Right kidney (tissue), 1 donor: ENCODE measurements around the gene ITM2B.

Experiments used
- DNase-seq: peaks from one replicate; pipeline ENCODE4 v3.0.0-alpha.2; 2016

ITM2B gene

DNA sequence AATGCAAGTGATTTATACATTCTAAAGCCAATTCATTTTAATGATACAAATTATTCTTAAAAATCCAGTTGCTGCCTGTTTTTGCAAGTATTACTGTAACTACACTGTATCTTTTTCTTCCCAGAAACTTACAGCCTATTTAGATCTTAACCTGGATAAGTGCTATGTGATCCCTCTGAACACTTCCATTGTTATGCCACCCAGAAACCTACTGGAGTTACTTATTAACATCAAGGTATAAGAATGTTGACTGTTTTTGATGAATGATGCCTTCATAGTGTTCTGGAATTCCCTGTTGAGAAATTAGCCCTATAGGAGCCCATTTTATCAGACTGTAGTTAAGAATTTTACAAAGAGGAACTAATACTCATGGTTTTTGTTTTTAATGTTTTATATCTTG lies 25.0 kb downstream of the ITM2B start:
- DNase-seq, result no peak

DNA sequence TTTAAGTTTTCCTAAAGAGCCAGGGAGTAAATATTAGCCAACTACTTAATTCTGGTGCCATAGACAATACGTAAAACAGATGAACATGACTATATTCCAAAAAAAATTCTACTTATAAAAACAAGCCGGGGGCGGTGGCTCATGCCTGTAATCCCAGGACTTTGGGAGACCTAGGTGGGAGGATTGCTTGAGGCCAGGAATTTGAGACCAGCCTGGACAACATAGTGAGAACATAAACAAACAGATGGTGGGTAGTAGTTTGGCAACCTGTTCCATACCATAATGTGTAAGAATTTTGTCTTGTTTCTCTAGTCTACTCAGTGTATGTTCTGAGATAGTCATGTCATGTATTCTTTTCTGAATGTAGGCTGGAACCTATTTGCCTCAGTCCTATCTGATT lies 25.4 kb downstream of the ITM2B start:
- no peak for DNase-seq

DNA sequence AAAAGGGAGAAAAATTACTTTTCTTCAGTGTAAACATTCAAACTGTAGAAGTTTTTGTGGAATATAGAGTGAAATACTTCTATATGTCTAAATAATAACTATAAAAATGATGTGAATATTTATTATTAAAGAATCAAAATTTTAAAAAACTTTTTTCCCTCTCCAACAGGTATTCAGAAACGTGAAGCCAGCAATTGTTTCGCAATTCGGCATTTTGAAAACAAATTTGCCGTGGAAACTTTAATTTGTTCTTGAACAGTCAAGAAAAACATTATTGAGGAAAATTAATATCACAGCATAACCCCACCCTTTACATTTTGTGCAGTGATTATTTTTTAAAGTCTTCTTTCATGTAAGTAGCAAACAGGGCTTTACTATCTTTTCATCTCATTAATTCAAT lies 28.0 kb downstream of the ITM2B start:
- DNase-seq, result no peak

DNA sequence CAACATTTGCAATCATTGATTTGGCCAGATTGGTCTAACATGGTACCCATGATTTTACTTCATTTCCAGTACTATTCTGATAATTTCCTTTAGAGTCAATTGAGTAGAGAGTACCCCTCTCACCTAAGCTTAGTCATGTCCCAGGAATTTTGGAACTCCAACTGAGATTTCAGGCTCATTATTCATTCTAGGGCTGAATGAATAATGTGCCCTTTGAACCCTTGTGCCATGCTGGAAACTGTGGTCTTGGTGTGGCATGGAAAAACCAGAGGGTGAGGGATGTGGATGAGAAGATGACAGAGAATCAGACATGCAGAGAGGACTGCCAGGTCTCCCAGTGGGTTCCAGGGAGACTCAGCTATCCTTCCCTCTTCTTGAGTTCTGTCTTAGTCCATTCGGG lies 30.2 kb downstream of the ITM2B start:
- DNase-seq, result no peak

DNA sequence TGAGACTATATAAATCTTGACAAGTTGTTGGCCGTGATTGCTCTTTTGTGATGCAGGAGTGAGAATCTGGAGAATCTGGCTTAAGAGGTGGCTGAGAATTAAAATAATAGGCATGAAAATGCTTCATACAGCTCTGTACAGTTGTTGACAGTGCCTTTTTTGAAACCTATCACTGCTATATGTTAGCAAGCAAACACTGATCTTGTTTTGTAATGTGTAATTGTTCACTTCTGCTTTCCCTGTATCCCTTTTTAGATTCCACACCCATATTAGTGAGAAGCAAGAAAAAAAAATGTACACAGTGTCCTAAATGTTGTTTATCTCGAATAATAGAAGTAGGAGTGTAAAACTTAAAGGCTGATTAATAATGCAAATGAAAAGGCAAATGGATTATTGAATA lies 31.1 kb downstream of the ITM2B start:
- DNase-seq, result no peak

DNA sequence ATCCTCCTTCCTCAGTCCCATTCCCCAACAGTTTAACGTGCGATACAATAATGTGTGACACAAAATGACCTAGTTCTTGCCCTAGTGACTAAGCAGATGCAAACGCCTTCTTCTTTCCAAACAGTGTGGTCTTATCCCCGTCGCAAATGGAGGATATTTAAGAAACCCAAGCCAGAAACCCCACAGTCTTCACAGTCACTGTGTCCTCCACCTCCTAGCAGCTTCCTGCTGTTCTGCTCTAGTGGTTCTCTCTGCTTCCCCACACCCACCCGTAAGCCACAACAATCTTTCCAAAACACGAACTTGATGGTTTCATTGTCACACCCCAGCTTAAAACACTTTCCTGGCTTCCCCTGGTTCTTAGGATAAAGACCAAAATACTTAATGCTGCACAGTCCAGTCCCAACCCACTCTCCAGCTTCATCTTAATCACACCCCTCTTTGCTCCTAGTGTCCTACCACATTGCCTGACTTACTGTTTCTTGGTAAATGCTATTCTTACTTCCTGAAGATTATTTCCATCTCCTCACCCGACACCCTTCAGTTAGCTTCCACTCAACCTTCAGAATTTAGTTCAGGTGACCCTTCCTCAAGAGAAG lies 32.3 kb downstream of the ITM2B start:
- DNase-seq, result no peak

DNA sequence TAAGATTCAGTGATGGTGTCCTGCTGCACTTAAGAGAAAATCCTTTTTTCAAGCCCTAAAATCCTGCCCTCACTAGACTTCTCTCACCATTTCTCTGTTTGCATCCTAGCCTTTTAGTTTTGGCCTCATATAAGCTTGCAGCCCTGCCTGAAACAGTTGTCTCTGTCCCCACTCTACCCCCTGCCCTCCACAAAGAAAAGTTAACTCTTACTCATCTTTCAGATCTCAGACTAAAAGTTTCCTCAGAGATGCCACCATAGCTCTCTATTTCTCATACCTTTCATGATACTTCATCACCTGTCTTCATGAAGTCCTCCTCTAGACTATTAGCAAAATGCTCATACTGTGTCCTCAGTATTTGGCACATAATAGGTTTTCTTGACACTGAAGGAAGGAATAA lies 33.1 kb downstream of the ITM2B start:
- no peak for DNase-seq

DNA sequence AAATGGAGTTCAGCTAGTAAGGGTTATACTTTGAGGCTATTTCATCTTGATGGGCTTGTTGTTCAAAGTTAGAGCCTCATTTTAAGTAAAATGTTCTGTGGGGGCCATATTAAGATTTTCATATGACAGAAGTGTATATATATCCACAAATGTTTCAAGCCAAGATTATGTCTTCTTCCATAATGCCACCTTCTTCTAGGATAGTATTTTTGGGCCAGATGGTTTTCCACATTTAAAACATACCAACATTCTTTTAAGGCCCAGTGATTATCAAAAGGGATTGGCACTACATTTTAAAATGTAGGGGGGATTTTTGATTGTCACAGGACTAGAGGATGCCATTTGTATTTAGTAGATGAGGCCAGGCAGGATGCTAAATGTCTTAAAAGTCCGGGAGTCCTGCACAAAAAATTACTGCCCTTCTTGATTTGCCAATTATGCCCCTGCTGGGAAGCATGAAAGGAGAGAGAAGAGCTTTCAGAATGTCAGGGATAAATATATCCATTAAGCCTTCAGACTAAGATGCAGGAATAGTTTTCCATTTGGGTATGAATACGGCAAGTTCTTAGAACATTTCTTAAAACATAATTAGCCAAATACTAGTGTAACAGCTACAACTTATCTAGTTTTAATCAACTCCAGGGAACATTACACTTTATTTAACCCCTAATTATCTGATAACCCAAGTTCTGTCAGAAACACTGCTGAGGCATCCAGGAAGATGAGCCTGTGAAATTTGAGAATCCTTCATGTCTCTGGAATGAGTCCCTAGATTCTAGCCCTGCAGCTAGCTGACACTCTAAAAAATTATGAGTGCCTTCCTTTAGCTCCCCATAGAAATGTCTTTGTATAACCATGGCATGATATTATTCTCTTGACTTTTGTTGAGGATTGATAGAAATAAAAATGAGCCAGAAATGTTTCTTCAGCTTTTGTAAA lies 34.0 kb downstream of the ITM2B start:
- DNase-seq, result no peak

DNA sequence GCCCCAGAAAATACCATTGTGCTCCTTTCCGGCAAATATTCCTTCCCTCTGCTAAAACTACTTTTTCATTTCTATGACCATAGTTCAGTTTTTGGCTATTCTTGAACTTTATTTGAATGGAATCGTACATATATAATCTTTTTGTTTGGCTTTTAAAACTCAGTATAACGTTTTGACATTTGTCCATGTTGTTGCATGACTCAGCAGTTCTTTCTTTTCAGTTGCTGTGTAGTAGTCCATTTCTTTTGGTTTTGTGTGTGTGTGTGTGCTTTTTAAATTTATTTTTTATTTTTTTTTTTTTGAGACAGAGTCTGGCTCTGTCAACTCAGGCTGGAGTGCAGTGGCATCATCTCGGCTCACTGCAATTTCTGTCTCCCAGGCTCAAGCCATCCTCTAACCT lies 35.0 kb downstream of the ITM2B start:
- no peak for DNase-seq

DNA sequence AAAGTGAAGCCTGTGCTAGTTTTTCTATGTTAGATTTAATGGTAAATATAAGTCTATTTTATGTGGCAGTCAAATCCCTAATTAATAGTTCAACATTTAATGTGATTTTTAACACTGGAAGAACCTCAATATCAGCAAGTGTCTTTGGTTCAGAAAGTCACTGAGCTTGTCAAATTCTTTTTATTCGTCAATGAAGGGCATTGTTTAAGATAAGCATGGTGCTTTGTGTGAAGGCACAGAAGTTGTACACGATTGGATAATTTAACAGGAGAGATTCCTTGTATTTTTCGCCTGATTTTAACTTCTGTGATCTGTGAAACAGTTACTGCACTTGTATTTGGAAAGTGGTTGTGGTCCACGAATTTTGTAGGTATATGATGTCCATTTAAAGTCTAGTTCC lies 40.3 kb downstream of the ITM2B start:
- DNase-seq, result no peak

DNA sequence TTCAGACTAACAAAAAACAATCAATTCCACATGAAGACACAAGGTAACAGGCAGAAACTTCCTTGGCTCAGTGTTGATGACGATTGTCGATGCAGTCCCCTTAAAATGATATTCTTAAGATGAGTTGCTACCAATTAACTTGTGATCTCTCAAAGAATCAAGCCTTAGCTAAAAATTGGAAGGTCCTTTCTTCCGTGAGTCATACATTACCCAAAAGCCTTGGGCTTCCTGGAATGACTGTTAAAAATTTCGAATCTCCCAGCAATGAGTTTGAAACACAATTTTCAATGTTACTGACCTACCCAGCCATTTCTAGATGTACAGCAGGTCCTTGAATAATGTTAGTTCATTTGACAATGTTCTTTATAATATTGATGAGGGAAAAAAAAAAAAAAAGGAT lies 42.5 kb downstream of the ITM2B start:
- DNase-seq, result no peak

DNA sequence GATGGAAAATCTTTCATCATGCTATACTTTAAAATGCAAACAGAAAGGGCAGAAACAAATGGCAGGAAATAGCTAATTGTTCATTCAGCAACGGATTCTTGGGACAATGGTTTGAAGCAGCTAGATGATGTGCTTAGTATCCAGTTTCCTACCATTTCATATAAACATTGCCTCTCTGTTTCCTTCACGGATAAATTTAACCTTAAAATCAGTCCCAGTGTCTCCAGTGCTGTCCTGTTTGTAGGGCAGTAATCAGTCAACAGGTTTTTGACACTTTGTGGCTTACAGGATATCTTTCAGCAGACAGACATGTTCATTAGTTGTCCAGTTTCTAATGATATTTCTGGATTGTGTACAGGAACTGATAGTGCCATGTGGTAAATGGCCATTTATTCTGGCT lies 45.8 kb downstream of the ITM2B start:
- no peak for DNase-seq

DNA sequence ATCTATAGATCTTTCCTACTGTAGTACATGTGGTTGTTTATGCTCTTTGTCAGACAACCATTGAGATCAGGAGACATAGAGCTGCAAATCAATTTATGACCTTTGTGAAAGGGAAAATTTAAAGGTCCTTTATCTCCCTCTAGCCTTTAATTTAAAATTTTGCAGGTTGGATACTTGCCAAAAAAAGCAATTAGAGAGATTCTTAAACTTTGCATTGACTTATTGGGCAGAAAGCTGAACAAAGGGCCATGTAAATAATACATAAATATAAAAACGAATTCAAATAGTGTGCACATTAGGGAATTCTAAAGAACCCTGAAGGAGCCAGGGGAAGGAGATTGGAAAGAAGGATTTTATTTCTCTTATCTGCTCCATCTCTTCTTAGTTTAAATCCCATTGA lies 48.5 kb downstream of the ITM2B start:
- DNase-seq, result no peak

DNA sequence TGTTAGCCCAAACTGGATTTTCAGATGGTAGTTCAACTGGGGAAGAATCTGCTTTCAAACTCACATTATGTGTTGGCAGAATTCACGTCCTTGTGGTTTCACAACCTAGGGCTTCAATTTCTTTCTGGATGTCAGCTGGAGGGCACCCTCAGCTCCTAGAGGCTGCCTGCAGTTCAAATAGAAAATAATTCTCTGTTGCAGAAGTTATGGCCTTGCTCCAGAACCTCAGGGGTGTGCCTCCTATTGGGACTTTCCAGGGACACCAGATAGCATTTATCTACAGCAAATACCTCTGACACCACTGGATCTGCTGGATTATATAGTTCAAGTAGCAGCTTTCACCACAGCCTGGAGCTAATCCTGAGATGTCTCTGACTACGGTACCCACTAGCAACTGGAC lies 58.7 kb downstream of the ITM2B start:
- DNase-seq, result no peak

DNA sequence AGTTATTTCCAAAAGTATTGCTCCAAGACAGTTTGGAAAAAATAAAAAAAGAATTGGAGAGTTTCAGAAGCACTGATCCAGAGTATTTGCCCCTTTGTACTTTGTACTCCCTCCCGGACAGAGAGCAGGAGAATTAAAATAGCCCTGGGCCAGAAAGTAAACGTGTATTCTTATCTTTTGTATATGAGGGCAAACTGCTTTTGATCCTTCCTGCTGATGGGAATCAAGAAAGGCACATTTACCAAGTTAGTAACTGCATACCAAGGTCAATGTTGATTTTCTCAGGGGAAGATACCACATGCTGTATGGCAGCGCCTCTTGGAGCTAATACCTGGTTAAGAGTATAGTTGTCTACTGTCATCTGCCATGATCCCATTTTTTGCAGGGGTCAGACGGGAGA lies 59.6 kb downstream of the ITM2B start:
- no peak for DNase-seq

DNA sequence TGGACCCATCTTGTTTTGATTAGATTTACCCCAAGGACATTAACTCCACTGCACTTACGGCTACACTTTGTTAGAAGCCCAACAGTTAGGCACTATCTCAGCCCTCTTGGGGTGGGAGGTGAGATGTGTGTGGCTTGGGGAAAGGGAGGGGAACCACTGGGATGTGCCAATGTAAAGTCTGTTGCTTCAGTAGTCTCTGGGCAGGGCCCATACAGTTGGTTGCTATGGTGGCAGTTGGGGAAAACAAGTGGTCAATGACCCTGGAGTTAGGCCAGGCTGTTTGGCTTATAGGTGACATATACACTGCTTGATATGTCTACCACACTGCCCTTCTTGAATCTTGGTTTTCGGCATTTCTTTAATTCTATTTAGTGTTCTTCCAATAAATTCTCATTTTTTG lies 61.6 kb downstream of the ITM2B start:
- no peak for DNase-seq

DNA sequence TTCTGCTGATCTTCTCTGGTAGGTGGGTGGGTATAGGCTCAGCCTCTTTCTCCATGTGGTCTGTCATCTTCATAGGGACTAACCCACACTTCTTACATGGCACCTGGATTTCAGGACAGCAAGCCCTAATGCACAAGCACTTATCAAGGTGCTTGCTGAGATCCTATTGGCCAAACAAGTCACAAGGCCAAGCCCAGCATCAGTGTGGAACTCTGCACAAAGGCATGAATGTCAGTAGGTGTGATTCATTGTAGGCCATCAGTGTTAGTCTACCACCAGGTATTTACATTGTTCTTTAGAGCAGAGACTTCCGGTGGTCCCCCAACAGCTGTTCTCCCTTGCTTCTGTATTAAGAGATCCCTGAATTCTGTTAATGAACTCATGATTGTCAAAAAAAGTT lies 62.3 kb downstream of the ITM2B start:
- no peak for DNase-seq

DNA sequence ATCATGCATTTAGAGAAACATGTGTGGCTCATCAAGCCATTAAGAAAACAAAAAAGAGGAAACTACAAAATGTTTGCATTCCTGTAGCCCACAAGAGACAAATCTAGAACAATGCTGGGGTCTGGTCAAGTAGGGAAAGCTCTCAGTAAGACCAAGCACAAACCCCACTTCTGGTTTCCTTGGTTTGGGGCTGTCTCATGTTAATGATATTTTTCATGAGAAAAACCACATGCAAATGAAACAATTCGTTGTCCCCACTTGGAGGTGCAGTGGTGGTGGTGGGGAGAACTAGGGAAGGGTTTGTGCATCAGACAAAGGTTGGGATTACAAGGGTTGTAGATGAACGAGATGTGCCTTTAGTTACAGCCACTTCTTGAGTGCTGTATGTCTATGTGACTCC lies 63.5 kb downstream of the ITM2B start:
- DNase-seq, result no peak

DNA sequence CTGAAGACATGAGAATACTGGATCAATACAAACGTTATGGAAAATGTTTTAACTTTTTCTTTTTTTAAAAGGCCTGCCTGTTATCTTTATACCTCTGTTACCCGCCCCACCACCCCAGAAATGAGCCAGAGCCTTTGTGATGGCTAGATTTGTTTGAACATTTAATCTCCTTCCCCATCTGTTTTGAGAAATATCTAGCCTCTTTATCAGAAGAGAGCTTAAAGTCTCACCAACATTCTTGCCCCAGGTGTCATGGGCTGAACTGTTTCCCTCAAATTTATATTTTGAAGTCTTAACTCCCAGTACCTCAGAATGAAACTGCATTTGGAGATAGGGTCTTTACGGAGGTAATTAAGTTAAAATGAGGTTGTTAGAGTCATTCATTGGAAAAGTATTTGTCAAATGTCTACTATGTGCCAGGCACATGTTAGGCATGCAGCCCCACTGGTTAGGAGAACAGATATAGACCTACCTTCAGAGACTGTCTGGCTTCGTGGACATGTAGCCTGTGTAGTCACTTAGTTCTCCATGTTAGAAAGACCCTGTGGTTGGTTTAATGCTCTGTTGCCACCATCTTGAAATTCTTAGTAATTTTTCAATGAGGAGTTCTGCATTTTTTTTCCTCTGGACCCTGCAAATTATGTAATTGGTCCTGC lies 64.3 kb downstream of the ITM2B start:
- no peak for DNase-seq

DNA sequence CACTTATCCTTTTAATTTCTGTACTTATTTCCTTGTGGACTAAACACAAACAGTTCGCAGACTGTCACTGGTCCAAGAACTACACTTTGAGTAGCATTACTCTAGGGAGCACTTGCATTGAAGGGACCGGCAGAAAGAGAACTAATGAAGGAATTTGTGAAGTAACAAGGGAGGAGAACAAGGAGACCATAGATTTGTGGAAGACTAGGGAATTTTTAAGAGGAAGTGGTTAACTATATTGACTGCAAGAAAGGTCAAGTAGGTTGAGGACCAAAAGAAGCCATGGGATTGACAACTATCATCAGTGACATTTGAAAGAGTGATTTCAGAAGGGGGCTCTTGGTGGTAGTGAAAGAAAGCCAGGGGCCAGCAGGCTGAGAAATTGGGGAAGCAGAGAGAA lies 66.6 kb downstream of the ITM2B start:
- DNase-seq, result no peak

DNA sequence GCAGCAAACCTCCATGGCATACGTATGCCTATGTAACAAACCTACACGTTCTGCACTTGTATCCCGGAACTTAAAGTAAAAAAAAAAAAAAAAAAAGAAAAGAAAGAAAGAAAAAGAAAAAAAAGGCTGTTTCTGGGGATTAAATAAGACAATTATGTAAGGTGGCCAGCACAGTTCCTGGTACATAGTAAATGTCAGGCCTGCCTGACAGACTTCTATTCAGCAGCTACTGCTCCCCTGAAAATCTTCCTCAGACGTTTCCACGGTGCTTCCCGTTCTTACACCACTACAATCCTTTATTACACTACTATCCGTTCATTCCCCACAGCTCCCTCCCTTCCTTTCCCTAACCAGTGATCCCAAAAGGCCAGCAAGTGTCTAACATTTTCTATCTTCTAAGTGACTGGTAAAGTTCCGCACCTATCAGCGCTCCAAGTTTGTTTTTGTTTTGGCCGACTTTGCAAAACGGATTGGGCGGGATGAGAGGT lies 69.9 kb downstream of the ITM2B start:
- DNase-seq, result no peak

DNA sequence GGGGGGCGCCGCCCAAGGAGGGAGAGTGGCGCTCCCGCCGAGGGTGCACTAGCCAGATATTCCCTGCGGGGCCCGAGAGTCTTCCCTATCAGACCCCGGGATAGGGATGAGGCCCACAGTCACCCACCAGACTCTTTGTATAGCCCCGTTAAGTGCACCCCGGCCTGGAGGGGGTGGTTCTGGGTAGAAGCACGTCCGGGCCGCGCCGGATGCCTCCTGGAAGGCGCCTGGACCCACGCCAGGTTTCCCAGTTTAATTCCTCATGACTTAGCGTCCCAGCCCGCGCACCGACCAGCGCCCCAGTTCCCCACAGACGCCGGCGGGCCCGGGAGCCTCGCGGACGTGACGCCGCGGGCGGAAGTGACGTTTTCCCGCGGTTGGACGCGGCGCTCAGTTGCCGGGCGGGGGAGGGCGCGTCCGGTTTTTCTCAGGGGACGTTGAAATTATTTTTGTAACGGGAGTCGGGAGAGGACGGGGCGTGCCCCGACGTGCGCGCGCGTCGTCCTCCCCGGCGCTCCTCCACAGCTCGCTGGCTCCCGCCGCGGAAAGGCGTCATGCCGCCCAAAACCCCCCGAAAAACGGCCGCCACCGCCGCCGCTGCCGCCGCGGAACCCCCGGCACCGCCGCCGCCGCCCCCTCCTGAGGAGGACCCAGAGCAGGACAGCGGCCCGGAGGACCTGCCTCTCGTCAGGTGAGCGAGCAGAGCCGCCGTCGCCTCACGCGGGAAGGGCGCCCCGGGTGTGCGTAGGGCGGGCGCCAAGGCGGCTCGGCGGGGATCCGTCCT lies 70.5 kb downstream of the ITM2B start, which contains the start of gene RB1:
TSS of gene RB1 (plus strand) at position 393 of the 784 bp plus-strand sequence. CDS start at position 555, 162 bp downstream.
- DNase-seq, result peak; percentile 95
